Measurements from ENCODE around the gene RFX3. TPM values are rescaled to one million over a fixed set of nuclear protein-coding genes. Genes with fewer than 3 reads are reported as not detected.

RFX3 gene
- total and polyA plus RNA-seq, 3 donors from 2014 or later = 29.7 to 45.3 (median 30.7) TPM

- H3K27ac ChIP-seq = no peak overlapping the region
- H3K36me3 ChIP-seq (ENCODE audit: low read depth, missing control alignments) = no peaks in the 10 kb centered on the region
- no peak overlapping the region for H3K4me3 ChIP-seq
- no peak for DNase-seq
- TF ChIP-seq CTCF (IDR thresholded peaks at IDR 0.05) = no peak
- H3K27me3 ChIP-seq = no peaks in the 10 kb centered on the region
- intact Hi-C loops (cut with DNase I; ENCODE audit: low total_unique reads) = no loop called here
- H3K4me1 ChIP-seq = no peaks in the 10 kb centered on the region
- 96 to 97% methylated on average over 5 of the region's 5 CpGs for WGBS, 2 donors
- H3K9me3 ChIP-seq = no peaks in the 10 kb centered on the region
Observed at GRCh38 chr9:3359048-3359692, 166.6 kb downstream of the RFX3 start.

GRCh38 chr9:3348169-3348568, 177.6 kb downstream of the RFX3 start:
- intact Hi-C loops (cut with DNase I; ENCODE audit: low total_unique reads) = no loop called here
- no peaks in the 10 kb centered on the region for H3K9me3 ChIP-seq
- 72 to 78% methylated on average over 3 of the region's 3 CpGs for WGBS, 2 donors
- no peaks in the 10 kb centered on the region for H3K4me1 ChIP-seq
- H3K4me3 ChIP-seq = no peak overlapping the region
- TF ChIP-seq POLR2A (IDR thresholded peaks at IDR 0.05) (no peak), CTCF (IDR thresholded peaks at IDR 0.05) (no peak)
- H3K27ac ChIP-seq = no peak overlapping the region
- H3K27me3 ChIP-seq = no peaks in the 10 kb centered on the region
- no peaks in the 10 kb centered on the region for H3K36me3 ChIP-seq (ENCODE audit: low read depth, missing control alignments)
- DNase-seq = no peak

GRCh38 chr9:3346549-3346948, 179.3 kb downstream of the RFX3 start:
- 92 to 94% methylated on average over 3 of the region's 3 CpGs for WGBS, 2 donors
- intact Hi-C loops (cut with DNase I; ENCODE audit: low total_unique reads) = no loop called here
- Histone ChIP-seq H3K4me1 (no peaks in the 10 kb centered on the region), H3K27ac (no peak overlapping the region), H3K9me3 (no peaks in the 10 kb centered on the region), H3K36me3 (ENCODE audit: low read depth, missing control alignments) (no peaks in the 10 kb centered on the region), H3K4me3 (no peak overlapping the region), H3K27me3 (no peaks in the 10 kb centered on the region)
- no peak for TF ChIP-seq CTCF (IDR thresholded peaks at IDR 0.05)
- TF ChIP-seq POLR2A (IDR thresholded peaks at IDR 0.05) = no peak
- no peak for DNase-seq

GRCh38 chr9:3343671-3344070, 182.1 kb downstream of the RFX3 start:
- no peak for DNase-seq
- no peaks in the 10 kb centered on the region for H3K4me1 ChIP-seq
- H3K36me3 ChIP-seq (ENCODE audit: low read depth, missing control alignments) = no peaks in the 10 kb centered on the region
- no peak overlapping the region for H3K27ac ChIP-seq
- intact Hi-C loops (cut with DNase I; ENCODE audit: low total_unique reads) = no loop called here
- H3K9me3 ChIP-seq = no peaks in the 10 kb centered on the region
- TF ChIP-seq CTCF (IDR thresholded peaks at IDR 0.05) (no peak), POLR2A (IDR thresholded peaks at IDR 0.05) (no peak)
- no peaks in the 10 kb centered on the region for H3K27me3 ChIP-seq
- H3K4me3 ChIP-seq = no peak overlapping the region

GRCh38 chr9:3342159-3342777, 183.5 kb downstream of the RFX3 start:
- H3K9me3 ChIP-seq = no peaks in the 10 kb centered on the region
- intact Hi-C loops (cut with DNase I; ENCODE audit: low total_unique reads) = no loop called here
- no peak overlapping the region for H3K4me3 ChIP-seq
- TF ChIP-seq POLR2A (IDR thresholded peaks at IDR 0.05) (no peak), CTCF (IDR thresholded peaks at IDR 0.05) (no peak)
- H3K36me3 ChIP-seq (ENCODE audit: low read depth, missing control alignments) = no peaks in the 10 kb centered on the region
- 66 to 89% methylated on average over 2 of the region's 2 CpGs for WGBS, 2 donors
- H3K4me1 ChIP-seq = no peaks in the 10 kb centered on the region
- no peaks in the 10 kb centered on the region for H3K27me3 ChIP-seq
- no peak for DNase-seq
- no peak overlapping the region for H3K27ac ChIP-seq
